GM23248 (cell line): Measurements from ENCODE around the gene DLX3.

ENCODE experiments used
- EZH2 ChIP-seq: fragments of 200-600 bp; sonication (generic); IDR thresholded peaks from 2 replicates; pipeline ENCODE4 v1.6.1; 2018; ENCODE audit warnings: antibody characterized with exemption, mild to moderate bottlenecking; ENCODE audit not compliant: insufficient read depth, poor library complexity, severe bottlenecking
- EZH2phosphoT487 ChIP-seq: fragments of 200-600 bp; sonication (generic); IDR thresholded peaks from 2 replicates; pipeline ENCODE4 v1.6.1; 2018; ENCODE audit warnings: antibody characterized with exemption, moderate library complexity, mild to moderate bottlenecking, low read depth; ENCODE audit not compliant: insufficient read depth

GRCh38 chr17:49997301-49997650 is 2.3 kb upstream of the DLX3 start:
- no peak for TF ChIP-seq EZH2phosphoT487
- no peak for TF ChIP-seq EZH2
